ENCODE results near the gene MRPS6. TPM values are rescaled to one million over a fixed set of nuclear protein-coding genes. Genes with fewer than 3 reads are reported as not detected.

MRPS6 gene
- total and polyA plus RNA-seq, 8 donors: 50.5 to 92.6 (median 78.9) TPM

DNA sequence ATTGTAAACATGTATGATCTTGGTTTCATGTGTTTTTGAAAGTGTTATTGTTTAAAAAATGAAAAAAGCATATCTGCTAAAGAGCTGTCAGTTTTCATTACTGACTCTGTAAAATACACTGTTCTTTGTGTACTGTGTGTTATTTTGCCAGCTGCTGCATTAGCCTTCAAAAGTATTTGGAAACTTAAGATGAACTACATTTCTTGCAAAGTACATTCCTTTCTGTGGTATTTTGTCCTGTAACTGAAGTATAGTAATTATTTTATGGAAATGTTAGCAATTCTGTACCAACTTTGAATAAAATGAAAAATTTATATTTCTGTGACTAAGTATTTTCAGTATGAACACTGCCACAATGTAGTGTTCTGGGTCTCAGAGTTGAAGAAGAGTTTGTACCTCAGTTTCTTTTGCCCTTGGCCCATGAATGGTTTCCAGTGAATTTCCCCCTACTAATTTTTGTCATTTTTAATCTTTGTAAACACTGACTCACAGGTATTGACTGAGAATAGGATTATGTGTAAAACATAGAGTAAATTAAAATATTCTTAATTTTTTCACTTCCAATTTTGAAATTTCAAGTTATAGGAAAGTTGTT is 32.7 kb downstream of the MRPS6 start:
- intact Hi-C loops (cut with DNase I): no loop called here
- ATAC-seq: no peak

DNA sequence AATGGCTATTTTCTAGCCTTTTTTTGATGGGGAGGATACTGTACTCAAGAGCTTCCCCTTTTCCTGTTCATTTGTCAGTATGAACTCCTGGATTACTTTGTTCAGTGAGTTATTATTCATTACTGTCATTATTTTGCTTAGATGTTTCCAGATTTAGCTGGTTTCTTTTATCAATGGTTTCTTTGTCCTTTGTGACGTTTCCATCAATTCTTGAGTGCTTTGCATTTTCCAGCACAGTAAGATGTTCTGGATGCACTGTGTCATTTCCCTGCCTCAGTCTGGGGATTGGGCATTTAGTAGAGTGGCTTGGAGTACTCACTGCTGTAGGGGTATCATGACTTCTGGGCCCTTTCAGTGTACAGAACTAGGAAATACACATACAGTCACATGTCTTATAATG is 34.2 kb downstream of the MRPS6 start:
- H3K27me3 ChIP-seq: no peaks in the 10 kb centered on the region
- H3K27ac ChIP-seq: no peak overlapping the region
- intact Hi-C loops (cut with DNase I): no loop called here
- no peak for ATAC-seq
- DNase-seq: no peak
- H3K4me3 ChIP-seq: no peak overlapping the region
- no peaks in the 10 kb centered on the region for H3K36me3 ChIP-seq
- no peaks in the 10 kb centered on the region for H3K4me1 ChIP-seq
- TF ChIP-seq, protein P1, sequence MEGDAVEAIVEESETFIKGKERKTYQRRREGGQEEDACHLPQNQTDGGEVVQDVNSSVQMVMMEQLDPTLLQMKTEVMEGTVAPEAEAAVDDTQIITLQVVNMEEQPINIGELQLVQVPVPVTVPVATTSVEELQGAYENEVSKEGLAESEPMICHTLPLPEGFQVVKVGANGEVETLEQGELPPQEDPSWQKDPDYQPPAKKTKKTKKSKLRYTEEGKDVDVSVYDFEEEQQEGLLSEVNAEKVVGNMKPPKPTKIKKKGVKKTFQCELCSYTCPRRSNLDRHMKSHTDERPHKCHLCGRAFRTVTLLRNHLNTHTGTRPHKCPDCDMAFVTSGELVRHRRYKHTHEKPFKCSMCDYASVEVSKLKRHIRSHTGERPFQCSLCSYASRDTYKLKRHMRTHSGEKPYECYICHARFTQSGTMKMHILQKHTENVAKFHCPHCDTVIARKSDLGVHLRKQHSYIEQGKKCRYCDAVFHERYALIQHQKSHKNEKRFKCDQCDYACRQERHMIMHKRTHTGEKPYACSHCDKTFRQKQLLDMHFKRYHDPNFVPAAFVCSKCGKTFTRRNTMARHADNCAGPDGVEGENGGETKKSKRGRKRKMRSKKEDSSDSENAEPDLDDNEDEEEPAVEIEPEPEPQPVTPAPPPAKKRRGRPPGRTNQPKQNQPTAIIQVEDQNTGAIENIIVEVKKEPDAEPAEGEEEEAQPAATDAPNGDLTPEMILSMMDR (IDR thresholded peaks at IDR 0.05): no peak
- H3K9me3 ChIP-seq: no peaks in the 10 kb centered on the region

More for the DNA sequence above, 32.7 kb downstream of the MRPS6 start:
- Histone ChIP-seq H3K27ac (no peak overlapping the region), H3K4me3 (no peak overlapping the region), H3K27me3 (no peaks in the 10 kb centered on the region), H3K9me3 (no peaks in the 10 kb centered on the region), H3K36me3 (no peaks in the 10 kb centered on the region), H3K4me1 (peaks cover 0 to 10% of the 10 kb centered on the region in 2 donors)
- no peak for DNase-seq
- TF ChIP-seq, protein P1 (IDR thresholded peaks at IDR 0.05): no peak

DNA sequence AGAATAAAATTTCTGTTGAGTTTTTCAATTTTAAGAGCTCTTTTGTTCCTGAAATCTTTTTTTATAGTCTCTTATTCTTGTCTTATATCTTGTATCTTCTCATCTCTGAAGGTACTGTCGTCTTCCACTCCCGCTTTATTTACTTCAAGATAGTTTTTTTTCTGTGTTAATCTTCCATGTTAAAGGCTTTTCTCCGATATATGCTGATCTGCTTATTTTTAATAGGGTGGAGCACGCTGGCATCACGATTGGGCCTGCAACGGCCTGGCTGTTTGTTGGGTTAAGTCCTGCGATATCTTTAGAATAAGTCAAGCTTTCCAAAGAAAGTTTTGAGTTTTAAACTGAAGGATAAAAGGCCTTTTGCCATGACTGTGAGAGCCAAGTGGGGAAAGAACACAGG is 35.7 kb downstream of the MRPS6 start:
- ATAC-seq (no peak), DNase-seq (no peak)
- H3K27me3 ChIP-seq: no peaks in the 10 kb centered on the region
- H3K36me3 ChIP-seq: no peaks in the 10 kb centered on the region
- H3K4me1 ChIP-seq: peaks cover 0 to 5% of the 10 kb centered on the region in 2 donors
- intact Hi-C loops (cut with DNase I): no loop called here
- no peak overlapping the region for H3K27ac ChIP-seq
- H3K4me3 ChIP-seq: no peak overlapping the region
- TF ChIP-seq, protein P1 (IDR thresholded peaks at IDR 0.05): no peak
- no peaks in the 10 kb centered on the region for H3K9me3 ChIP-seq

DNA sequence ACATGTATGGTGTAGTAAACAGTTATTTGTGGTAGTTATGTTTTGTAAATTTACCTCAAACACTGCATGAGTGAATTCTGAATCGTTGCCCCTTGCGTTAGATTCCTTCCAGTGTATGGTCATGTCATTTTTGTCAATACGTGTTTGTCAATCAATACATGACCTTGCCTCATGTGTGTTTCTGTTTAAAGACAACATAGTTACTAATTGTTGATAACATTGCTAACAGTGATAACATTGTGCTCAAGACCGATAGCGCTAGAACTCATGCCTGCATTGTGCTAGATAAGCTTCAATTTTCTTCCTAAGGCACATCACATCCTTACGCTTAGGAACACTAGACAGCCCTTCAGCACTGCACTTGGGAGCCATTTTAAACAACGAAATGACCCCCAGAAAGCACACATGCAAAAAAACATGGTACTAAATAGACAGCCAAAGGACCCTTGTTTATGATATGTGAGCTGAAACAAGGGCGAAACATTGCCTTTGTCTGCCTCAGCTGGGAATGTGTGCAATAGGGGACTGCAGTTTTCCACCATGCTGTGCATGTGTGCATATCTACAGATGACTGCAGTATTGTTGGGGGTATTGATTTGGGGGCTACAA is 37.3 kb downstream of the MRPS6 start:
- Histone ChIP-seq H3K9me3 (no peaks in the 10 kb centered on the region), H3K4me1 (peaks cover 0 to 6% of the 10 kb centered on the region in 2 donors), H3K4me3 (no peak overlapping the region), H3K27ac (no peak overlapping the region), H3K27me3 (no peaks in the 10 kb centered on the region), H3K36me3 (no peaks in the 10 kb centered on the region)
- intact Hi-C loops (cut with DNase I): no loop called here
- ATAC-seq (no peak), DNase-seq (no peak)
- TF ChIP-seq, protein P1 (IDR thresholded peaks at IDR 0.05): no peak

DNA sequence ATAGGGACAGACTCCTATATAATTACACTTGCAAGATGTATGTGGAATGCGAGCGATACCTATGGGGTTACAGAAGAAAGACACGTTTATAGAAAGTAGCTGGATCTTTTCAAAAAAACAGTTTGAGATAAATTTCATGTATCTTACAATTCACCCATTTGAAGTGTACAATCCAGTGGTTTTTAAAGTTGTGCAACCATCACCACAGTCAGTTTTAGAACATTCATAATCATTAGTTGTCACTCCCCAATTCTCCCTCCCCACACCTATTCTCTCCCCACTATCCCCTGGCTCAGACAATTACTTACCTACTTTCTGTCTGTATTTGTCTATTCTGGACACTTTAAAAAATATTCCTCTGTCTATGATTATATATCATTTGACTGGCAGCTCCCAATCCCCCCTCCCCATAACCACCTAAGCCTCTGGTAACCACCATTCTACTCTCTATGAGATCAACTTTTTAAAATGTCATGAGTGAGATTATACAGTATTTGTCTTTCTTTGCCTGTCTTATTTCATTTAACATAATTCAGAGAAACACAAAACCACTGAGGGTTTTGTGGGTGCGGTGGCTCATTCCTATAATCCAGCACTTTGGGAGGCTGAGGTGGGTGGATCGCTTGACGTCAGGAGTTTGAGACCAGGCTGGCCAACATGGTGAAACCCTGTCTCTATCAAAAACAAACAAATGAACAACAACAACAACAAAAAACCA is 39.1 kb downstream of the MRPS6 start:
- intact Hi-C loops (cut with DNase I): no loop called here
- H3K4me3 ChIP-seq: no peak overlapping the region
- TF ChIP-seq, protein P1 (IDR thresholded peaks at IDR 0.05): no peak
- ATAC-seq (no peak), DNase-seq (no peak)
- peaks cover 0 to 6% of the 10 kb centered on the region in 2 donors for H3K4me1 ChIP-seq
- H3K9me3 ChIP-seq: no peaks in the 10 kb centered on the region
- H3K27me3 ChIP-seq: no peaks in the 10 kb centered on the region
- H3K27ac ChIP-seq: no peak overlapping the region
- no peaks in the 10 kb centered on the region for H3K36me3 ChIP-seq
